OCI-LY1 (cell line): Measurements from ENCODE around the gene DNAI4.

Source experiments
- H2AFZ ChIP-seq: fragments of 200-600 bp; sonication (generic), shearing (Covaris generic); 2 replicates; pipeline ENCODE4 v1.6.0; 2014; ENCODE audit warnings: antibody characterized with exemption, mild to moderate bottlenecking, low read length
- H3F3A ChIP-seq: fragments of 200-600 bp; sonication (generic), shearing (Covaris generic); 2 replicates; pipeline ENCODE4 v1.6.0; 2014; ENCODE audit warnings: mild to moderate bottlenecking, antibody characterized with exemption, low read length, moderate library complexity; ENCODE audit not compliant: insufficient read depth
- H3K27ac ChIP-seq: fragments of 200-600 bp; sonication (generic); 2 replicates; pipeline ENCODE4 v1.5.1; 2014; ENCODE audit warnings: low read length, mixed run types, mild to moderate bottlenecking, low read depth; ENCODE audit not compliant: poor library complexity, severe bottlenecking
- H3K27me3 ChIP-seq: fragments of 200-600 bp; sonication (generic); 2 replicates; pipeline ENCODE4 v1.6.0; 2014; ENCODE audit warnings: antibody characterized with exemption, mild to moderate bottlenecking, low read length, moderate library complexity; ENCODE audit not compliant: insufficient read depth
- H3K36me3 ChIP-seq: fragments of 200-600 bp; sonication (generic); 2 replicates; pipeline ENCODE4 v1.6.1; 2014; ENCODE audit warnings: mild to moderate bottlenecking, antibody characterized with exemption, low read length, moderate library complexity, mixed read lengths; ENCODE audit not compliant: insufficient read depth
- H3K4me1 ChIP-seq: fragments of 200-600 bp; sonication (generic); 2 replicates; pipeline ENCODE4 v1.5.1; 2014; ENCODE audit warnings: mild to moderate bottlenecking, low read length, moderate library complexity; ENCODE audit not compliant: insufficient read depth, severe bottlenecking
- H3K4me2 ChIP-seq: fragments of 200-600 bp; sonication (generic), shearing (Covaris generic); 2 replicates; pipeline ENCODE4 v1.6.1; 2014; ENCODE audit warnings: low read length
- H3K4me3 ChIP-seq: fragments of 200-600 bp; sonication (generic); 2 replicates; pipeline ENCODE4 v1.5.1; 2014; ENCODE audit warnings: low read length, low read depth, mild to moderate bottlenecking, mixed read lengths; ENCODE audit not compliant: poor library complexity, severe bottlenecking
- H3K79me2 ChIP-seq: fragments of 200-600 bp; shearing (Covaris generic); 2 replicates; pipeline ENCODE4 v1.6.1; 2016; ENCODE audit warnings: mixed run types, low read length, mixed read lengths; ENCODE audit not compliant: insufficient read depth
- H3K9ac ChIP-seq: fragments of 200-600 bp; sonication (generic), shearing (Covaris generic); 2 replicates; pipeline ENCODE4 v1.6.1; 2014; ENCODE audit warnings: mild to moderate bottlenecking, low read length, mixed read lengths
- H3K9me2 ChIP-seq: fragments of 200-600 bp; sonication (generic), shearing (Covaris generic); 2 replicates; pipeline ENCODE4 v1.6.1; 2014; ENCODE audit warnings: low read depth, mild to moderate bottlenecking, low read length, mixed read lengths
- H3K9me3 ChIP-seq: fragments of 200-600 bp; shearing (Covaris generic); 2 replicates; pipeline ENCODE4 v1.6.1; 2014; ENCODE audit warnings: low read length, mixed read lengths
- H4K20me1 ChIP-seq: fragments of 200-600 bp; sonication (generic), shearing (Covaris generic); 2 replicates; pipeline ENCODE4 v1.6.0; 2016; ENCODE audit warnings: mild to moderate bottlenecking, low read length; ENCODE audit not compliant: insufficient read depth
- CTCF ChIP-seq: fragments of 200-600 bp; sonication (generic), shearing (Covaris generic); IDR thresholded peaks from 2 replicates; pipeline ENCODE4 v1.5.1; 2017; ENCODE audit warnings: mild to moderate bottlenecking, antibody characterized with exemption, low read length, moderate library complexity, mixed read lengths
- EZH2 ChIP-seq: fragments of 200-600 bp; sonication (generic), shearing (Covaris generic); IDR thresholded peaks from 2 replicates; pipeline ENCODE4 v1.8.0; 2017; ENCODE audit warnings: borderline replicate concordance, mixed run types, mild to moderate bottlenecking, antibody characterized with exemption, low read length, moderate library complexity, mixed read lengths

The DNAI4 gene

GRCh38 chr1:66775646-66776045 is 149.0 kb downstream of the DNAI4 start:
- no peaks in the 10 kb centered on the region for H4K20me1 ChIP-seq
- no peak overlapping the region for H3K9ac ChIP-seq
- H3K27me3 ChIP-seq, result no peaks in the 10 kb centered on the region
- H3K9me3 ChIP-seq, result no peaks in the 10 kb centered on the region
- no peak for TF ChIP-seq EZH2
- TF ChIP-seq CTCF, result no peak
- no peaks in the 10 kb centered on the region for H3F3A ChIP-seq
- peaks cover 2% of the 10 kb centered on the region for H3K4me1 ChIP-seq
- H3K4me3 ChIP-seq, result no peak overlapping the region
- H3K79me2 ChIP-seq, result no peaks in the 10 kb centered on the region
- H3K4me2 ChIP-seq, result no peak overlapping the region
- no peaks in the 10 kb centered on the region for H3K36me3 ChIP-seq
- H3K27ac ChIP-seq, result no peak overlapping the region
- no peaks in the 10 kb centered on the region for H3K9me2 ChIP-seq
- no peak overlapping the region for H2AFZ ChIP-seq

- no peaks in the 10 kb centered on the region for H3K27me3 ChIP-seq
- no peak overlapping the region for H3K4me2 ChIP-seq
- TF ChIP-seq EZH2 (no peak), CTCF (no peak)
Observed at GRCh38 chr1:66774438-66774837, 150.2 kb downstream of the DNAI4 start.

GRCh38 chr1:66773227-66773626 is 151.4 kb downstream of the DNAI4 start:
- Histone ChIP-seq H3K9me3 (no peaks in the 10 kb centered on the region), H3K27me3 (no peaks in the 10 kb centered on the region), H2AFZ (no peak overlapping the region), H3K9me2 (no peaks in the 10 kb centered on the region), H3K4me2 (no peak overlapping the region), H3K36me3 (no peaks in the 10 kb centered on the region), H3K27ac (no peak overlapping the region), H3K4me1 (peaks cover 26% of the 10 kb centered on the region), H3F3A (no peaks in the 10 kb centered on the region), H3K9ac (no peak overlapping the region), H3K79me2 (no peaks in the 10 kb centered on the region), H3K4me3 (no peak overlapping the region), H4K20me1 (no peaks in the 10 kb centered on the region)
- TF ChIP-seq CTCF (no peak), EZH2 (no peak)

More at GRCh38 chr1:66774438-66774837, 150.2 kb downstream of the DNAI4 start:
- Histone ChIP-seq H3K9me2 (no peaks in the 10 kb centered on the region), H3K9me3 (no peaks in the 10 kb centered on the region), H4K20me1 (no peaks in the 10 kb centered on the region), H3K4me1 (peaks cover 14% of the 10 kb centered on the region), H2AFZ (no peak overlapping the region), H3K9ac (no peak overlapping the region), H3K36me3 (no peaks in the 10 kb centered on the region), H3K79me2 (no peaks in the 10 kb centered on the region), H3F3A (no peaks in the 10 kb centered on the region), H3K4me3 (no peak overlapping the region), H3K27ac (no peak overlapping the region)
